Activated CD8-positive, alpha-beta T cell treated with anti-CD3 and anti-CD28 coated beads for 36 hours (primary cell): ENCODE measurements around the gene PXN. TPM values are rescaled to one million over a fixed set of nuclear protein-coding genes. Genes with fewer than 3 reads are reported as not detected.
A peak's percentile ranks its signal among the peaks of the same experiment; 100 is the strongest.

ENCODE experiments used
- ATAC-seq: fragments of 200-7000 bp; cut with Tn5 transposase; one replicate; pipeline ENCODE4 v1.10.0; 2021; ENCODE audit warnings: mild to moderate bottlenecking, moderate library complexity
- CTCF ChIA-PET: fragments of 350-600 bp; sonication (Branson Sonifier 250); formaldehyde crosslinking; loops from one replicate; lab custom pipeline; 2021; ENCODE audit warnings: antibody characterized with exemption; lab: Charles Lee
- POLR2A ChIA-PET: fragments of 350-600 bp; sonication (Branson Sonifier 250); formaldehyde crosslinking; loops from one replicate; lab custom pipeline; 2021; ENCODE audit warnings: antibody characterized with exemption; lab: Charles Lee
- DNase-seq: peaks from one replicate; pipeline ENCODE4 v3.0.0-alpha.2; 2020
- H3K27ac Mint-ChIP-seq: one replicate; pipeline ENCODE4 v1.8.0; 2021; ENCODE audit warnings: mild to moderate bottlenecking, mixed read lengths
- H3K27me3 Mint-ChIP-seq: one replicate; pipeline ENCODE4 v1.8.0; 2021; ENCODE audit warnings: mixed read lengths
- H3K36me3 Mint-ChIP-seq: one replicate; pipeline ENCODE4 v1.8.0; 2021; ENCODE audit warnings: low read depth, mixed read lengths
- H3K4me1 Mint-ChIP-seq: one replicate; pipeline ENCODE4 v1.8.0; 2021; ENCODE audit warnings: low read depth, mixed read lengths
- H3K4me3 Mint-ChIP-seq: one replicate; pipeline ENCODE4 v1.8.0; 2021; ENCODE audit warnings: mild to moderate bottlenecking, moderate library complexity, mixed read lengths
- H3K9me3 Mint-ChIP-seq: one replicate; pipeline ENCODE4 v1.8.0; 2021; ENCODE audit warnings: mixed read lengths
- intact Hi-C: fragments of 100-400 bp; cut with micrococcal nuclease; formaldehyde crosslinking; loops from one replicate; pipeline ENCODE4 v1.10.0; 2022
- total RNA-seq, 2 experiments: library from RNA; stranded (reverse); gene quantifications; one replicate each; pipeline ENCODE4 v1.2.3, GENCODE V29; 2021
- TF ChIP-seq, protein P1 (sequence below): fragments of 200-600 bp; IDR thresholded peaks from one replicate; pipeline ENCODE4 v1.8.0; 2022; ENCODE audit warnings: antibody characterized with exemption, mild to moderate bottlenecking

PXN gene
- total RNA-seq, 2 experiments from 2014 or later, result 40.2 to 45.3 TPM

GRCh38 chr12:120234643-120235368 is 30.7 kb downstream of the PXN start:
- TF ChIP-seq, protein P1, sequence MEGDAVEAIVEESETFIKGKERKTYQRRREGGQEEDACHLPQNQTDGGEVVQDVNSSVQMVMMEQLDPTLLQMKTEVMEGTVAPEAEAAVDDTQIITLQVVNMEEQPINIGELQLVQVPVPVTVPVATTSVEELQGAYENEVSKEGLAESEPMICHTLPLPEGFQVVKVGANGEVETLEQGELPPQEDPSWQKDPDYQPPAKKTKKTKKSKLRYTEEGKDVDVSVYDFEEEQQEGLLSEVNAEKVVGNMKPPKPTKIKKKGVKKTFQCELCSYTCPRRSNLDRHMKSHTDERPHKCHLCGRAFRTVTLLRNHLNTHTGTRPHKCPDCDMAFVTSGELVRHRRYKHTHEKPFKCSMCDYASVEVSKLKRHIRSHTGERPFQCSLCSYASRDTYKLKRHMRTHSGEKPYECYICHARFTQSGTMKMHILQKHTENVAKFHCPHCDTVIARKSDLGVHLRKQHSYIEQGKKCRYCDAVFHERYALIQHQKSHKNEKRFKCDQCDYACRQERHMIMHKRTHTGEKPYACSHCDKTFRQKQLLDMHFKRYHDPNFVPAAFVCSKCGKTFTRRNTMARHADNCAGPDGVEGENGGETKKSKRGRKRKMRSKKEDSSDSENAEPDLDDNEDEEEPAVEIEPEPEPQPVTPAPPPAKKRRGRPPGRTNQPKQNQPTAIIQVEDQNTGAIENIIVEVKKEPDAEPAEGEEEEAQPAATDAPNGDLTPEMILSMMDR, result no peak
- intact Hi-C loops, result no loop called here
- Mint-ChIP-seq H3K9me3 (no peaks in the 10 kb centered on the region), H3K4me3 (no peak overlapping the region), H3K27me3 (no peaks in the 10 kb centered on the region), H3K4me1 (peaks cover 70% of the 10 kb centered on the region), H3K36me3 (no peaks in the 10 kb centered on the region), H3K27ac (peak overlapping the region; percentile 13)
- no peak for ATAC-seq
- POLR2A ChIA-PET, result interaction anchor here (0.7 to 7.8 kb wide), 5 partner anchors 14 to 57 kb away, joined by 3 to 82 read pairs (median 3); partner anchors contain the start of genes RNU4-1 and RNU4-2
- CTCF ChIA-PET, result interaction anchor here (0.9 to 7.1 kb wide), 11 partner anchors 8 to 56 kb away, joined by 4 to 65 read pairs (median 5); partner anchors contain the start of genes PXN, RNU4-2 and RPLP0
- no peak for DNase-seq

DNA sequence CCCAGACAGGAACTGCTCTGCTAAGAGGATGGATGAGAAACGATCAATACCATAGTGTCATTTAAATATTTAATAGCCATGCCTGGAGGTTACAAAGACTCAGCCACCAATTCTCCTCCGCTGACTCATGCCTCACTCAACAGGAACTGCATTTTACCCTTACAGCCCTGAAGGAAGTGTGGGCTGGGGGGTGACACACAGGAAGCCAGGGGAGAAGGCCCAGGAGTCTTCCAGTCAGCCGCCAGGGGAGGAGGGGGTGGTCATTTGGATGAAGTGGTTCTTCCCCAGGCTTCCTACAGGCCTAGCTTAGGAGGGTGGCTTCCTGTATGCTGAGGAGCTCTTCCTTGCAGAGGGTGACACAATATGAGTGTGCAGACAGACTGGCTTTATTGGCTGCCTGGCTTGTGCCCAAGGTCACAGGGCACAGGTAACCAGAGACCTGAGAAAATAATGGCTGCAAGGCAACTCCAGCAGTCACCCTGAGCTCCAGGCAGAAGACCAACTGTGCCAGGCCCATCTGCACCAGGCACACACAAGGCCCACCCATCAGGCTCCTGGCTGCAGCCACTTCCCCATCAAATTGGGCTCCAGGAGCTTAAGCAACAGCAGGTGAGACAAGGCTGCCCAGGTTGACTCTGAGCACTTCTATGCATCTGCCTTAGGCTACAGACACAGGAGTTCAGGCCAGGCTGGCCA is 34.1 kb downstream of the PXN start:
- POLR2A ChIA-PET, result interaction anchor here (0.7 to 15.4 kb wide), 10 partner anchors 9 to 60 kb away, joined by 3 to 394 read pairs (median 18); partner anchors contain the start of genes PXN, RNU4-1, RNU4-2 and RPLP0
- Mint-ChIP-seq H3K9me3 (no peaks in the 10 kb centered on the region), H3K36me3 (no peaks in the 10 kb centered on the region), H3K4me3 (peak overlapping the region; percentile 41), H3K4me1 (peaks cover 80% of the 10 kb centered on the region), H3K27me3 (no peaks in the 10 kb centered on the region), H3K27ac (peak overlapping the region; percentile 91)
- intact Hi-C loops, result loop anchor here (1.0 kb wide), 1 partner anchor 21 kb away; no protein-coding TSS in a partner anchor
- ATAC-seq (peak; percentile 85), DNase-seq (peak; percentile 91)
- TF ChIP-seq, protein P1, result peak; percentile 27
- CTCF ChIA-PET, result interaction anchor here (1.1 to 10.3 kb wide), 5 partner anchors 24 to 61 kb away, joined by 3 to 749 read pairs (median 9); partner anchors contain the start of genes PXN, RNU4-1, RNU4-2 and RPLP0

- intact Hi-C loops, result loop anchor here (1.0 kb wide), 1 partner anchor 21 kb away; no protein-coding TSS in a partner anchor
- H3K27ac Mint-ChIP-seq, result peak overlapping the region; percentile 91
- ChIA-PET POLR2A (interaction anchor here (0.7 to 15.4 kb wide), 10 partner anchors 10 to 60 kb away, joined by 3 to 394 read pairs (median 18); partner anchors contain the start of genes PXN, RNU4-1, RNU4-2 and RPLP0), CTCF (interaction anchor here (0.7 to 10.3 kb wide), 5 partner anchors 24 to 296 kb away, joined by 3 to 749 read pairs (median 9); partner anchors contain the start of genes PXN, RNU4-1, RNU4-2 and RPLP0)
- H3K36me3 Mint-ChIP-seq, result no peaks in the 10 kb centered on the region
- DNase-seq (no peak), ATAC-seq (no peak)
- H3K9me3 Mint-ChIP-seq, result no peaks in the 10 kb centered on the region
- H3K27me3 Mint-ChIP-seq, result no peaks in the 10 kb centered on the region
- TF ChIP-seq, protein P1, result no peak
- H3K4me1 Mint-ChIP-seq, result peaks cover 82% of the 10 kb centered on the region
- H3K4me3 Mint-ChIP-seq, result peak overlapping the region; percentile 41
These were observed 34.6 kb downstream of the PXN start for GRCh38 chr12:120230974-120231315.

- DNase-seq (no peak), ATAC-seq (no peak)
- Mint-ChIP-seq H3K4me3 (peak overlapping the region; percentile 41), H3K4me1 (peaks cover 82% of the 10 kb centered on the region), H3K27me3 (no peaks in the 10 kb centered on the region), H3K9me3 (no peaks in the 10 kb centered on the region), H3K36me3 (no peaks in the 10 kb centered on the region), H3K27ac (peak overlapping the region; percentile 91)
- intact Hi-C loops, result no loop called here
- ChIA-PET CTCF (interaction anchor here (0.7 to 10.3 kb wide), 5 partner anchors 29 to 297 kb away, joined by 3 to 749 read pairs (median 9); partner anchors contain the start of genes PXN, RNU4-1, RNU4-2 and RPLP0), POLR2A (interaction anchor here (0.9 to 15.4 kb wide), 8 partner anchors 10 to 61 kb away, joined by 3 to 394 read pairs (median 28); partner anchors contain the start of genes PXN, RNU4-1, RNU4-2 and RPLP0)
- TF ChIP-seq, protein P1, result no peak
These were observed 35.1 kb downstream of the PXN start for GRCh38 chr12:120230326-120230973.
